Measurements from ENCODE around the gene B3GNT3. TPM values are rescaled to one million over a fixed set of nuclear protein-coding genes. Genes with fewer than 3 reads are reported as not detected.

The B3GNT3 gene
- total and polyA plus RNA-seq, 2 of the 13 experiments (the other 11 are each of a cell fraction or from before 2014, with no cell fraction given): 0.86 to 4.0 TPM

GRCh38 chr19:17751103-17751911 is 43.6 kb upstream of the B3GNT3 start, which contains the start of gene FCHO1 (continued):
- TF ChIP-seq HIC2 (CRISPR knock-in tag; IDR thresholded peaks at IDR 0.05; ENCODE audit: low read depth) (0 out of 2 replicates have a peak, but pooled peaks have one; percentile 16), SMYD3 (CRISPR knock-in tag; IDR thresholded peaks at IDR 0.05) (no peak), ZHX2 (IDR thresholded peaks at IDR 0.05; ENCODE audit: low read depth) (no peak), ZHX2 (CRISPR knock-in tag; IDR thresholded peaks at IDR 0.05; ENCODE audit: borderline replicate concordance) (no peak), DMAP1 (CRISPR knock-in tag; IDR thresholded peaks at IDR 0.05) (peak; percentile 49; the same call in 1 of the 2 replicates), FOXA1 (IDR thresholded peaks at IDR 0.05) (no peak), FOXA1 (CRISPR knock-in tag; IDR thresholded peaks at IDR 0.05) (peak; percentile 45; the same call in 1 of the 2 replicates), MTERF4 (CRISPR knock-in tag; IDR thresholded peaks at IDR 0.05) (no peak), MBNL3 (CRISPR knock-in tag; conservative IDR thresholded peaks at IDR 0.05) (no peak), IKZF1 (IDR thresholded peaks at IDR 0.05) (no peak), FOSL2 (CRISPR knock-in tag; IDR thresholded peaks at IDR 0.05) (no peak), ZNF280D (CRISPR knock-in tag; IDR thresholded peaks at IDR 0.05) (no peak), ZNF253 (CRISPR knock-in tag; IDR thresholded peaks at IDR 0.05; ENCODE audit: borderline replicate concordance) (no peak), ZNF720 (CRISPR knock-in tag; IDR thresholded peaks at IDR 0.05) (no peak), ZBTB7A (CRISPR knock-in tag; IDR thresholded peaks at IDR 0.05) (no peak), ZNF30 (CRISPR knock-in tag; IDR thresholded peaks at IDR 0.05) (no peak), RBFOX2 (IDR thresholded peaks at IDR 0.05; ENCODE audit: low read depth, low read length) (peak; percentile 34; the same call in 1 of the 2 replicates), SMARCE1 (IDR thresholded peaks at IDR 0.05; ENCODE audit: borderline replicate concordance) (no peak), ZNF282 (IDR thresholded peaks at IDR 0.05; ENCODE audit: partially characterized antibody) (no peak), FOXO1 (CRISPR knock-in tag; IDR thresholded peaks at IDR 0.05) (no peak)

Data from HepG2 (cell line).